IPS DF 4.7 (cell line): ENCODE measurements around the gene GLRA1.
"Not testable (repeated sequence)": the region's sequence is repeated elsewhere in the genome, so short reads cannot be mapped to it uniquely, and the experiment has no call there.

Experiments
- DNase-seq: peaks from one replicate; pipeline ENCODE4 v3.0.0-alpha.2; 2013; ENCODE audit warnings: low spot score; ENCODE audit errors: extremely low read depth

The GLRA1 gene

DNA sequence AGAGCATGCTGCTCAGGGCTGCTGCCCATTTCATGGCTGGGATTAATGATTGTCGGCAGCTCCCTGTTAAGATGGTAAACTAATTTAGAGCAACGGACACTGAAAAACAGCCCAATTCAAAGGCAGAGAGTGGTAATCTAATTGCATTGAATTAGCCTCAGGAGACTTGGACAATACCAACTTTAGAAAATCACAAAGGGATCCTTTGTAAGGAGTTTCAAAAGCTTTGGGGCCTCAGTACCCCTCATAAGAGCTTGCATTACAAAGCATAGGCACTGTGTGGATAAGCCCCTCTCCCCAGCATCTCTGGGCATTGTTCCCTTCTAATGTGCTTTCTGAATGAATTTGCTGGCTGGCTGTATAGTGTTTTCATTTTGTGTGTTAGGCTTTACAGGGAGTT, 6.7 kb downstream of the GLRA1 start:
- DNase-seq: no peak

DNA sequence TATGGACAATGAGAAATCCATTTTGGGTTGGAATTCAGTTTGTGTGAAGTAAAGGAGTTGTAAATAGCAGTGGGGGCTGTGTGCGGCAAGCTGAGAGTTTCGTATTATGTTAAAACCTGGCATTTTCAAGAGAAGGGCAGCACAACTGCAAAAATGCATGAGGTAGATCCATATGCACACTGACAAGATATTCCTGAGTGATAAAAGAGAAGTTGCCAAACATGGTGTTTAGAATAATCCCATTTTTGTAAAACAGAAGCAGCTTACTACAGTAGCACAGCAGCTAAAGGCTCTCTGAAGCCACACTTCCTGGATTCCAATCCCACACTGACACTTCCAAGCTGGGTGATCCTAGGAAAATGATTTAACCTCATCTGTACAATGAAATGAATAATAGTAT, 11.2 kb downstream of the GLRA1 start:
- DNase-seq: no peak

DNA sequence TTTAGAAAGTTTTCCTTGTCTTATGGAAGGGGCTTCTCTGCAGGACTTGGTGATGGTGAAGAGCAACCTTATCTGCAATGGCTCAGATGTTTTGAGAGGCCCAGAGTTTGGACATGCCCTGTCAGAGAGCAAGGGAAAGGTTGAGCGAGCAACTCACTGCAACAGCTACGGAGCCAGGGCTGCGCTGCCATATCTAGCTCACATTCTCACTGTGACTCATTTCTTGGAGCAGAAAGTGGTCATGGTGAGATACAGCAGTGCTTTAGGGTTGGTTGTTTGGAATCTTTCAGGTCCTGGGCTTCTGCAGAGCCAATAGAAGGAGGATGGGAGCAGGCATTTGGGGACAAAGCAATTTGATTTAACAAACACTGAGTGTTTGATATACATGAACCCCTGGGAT, 12.3 kb downstream of the GLRA1 start:
- no peak for DNase-seq

DNA sequence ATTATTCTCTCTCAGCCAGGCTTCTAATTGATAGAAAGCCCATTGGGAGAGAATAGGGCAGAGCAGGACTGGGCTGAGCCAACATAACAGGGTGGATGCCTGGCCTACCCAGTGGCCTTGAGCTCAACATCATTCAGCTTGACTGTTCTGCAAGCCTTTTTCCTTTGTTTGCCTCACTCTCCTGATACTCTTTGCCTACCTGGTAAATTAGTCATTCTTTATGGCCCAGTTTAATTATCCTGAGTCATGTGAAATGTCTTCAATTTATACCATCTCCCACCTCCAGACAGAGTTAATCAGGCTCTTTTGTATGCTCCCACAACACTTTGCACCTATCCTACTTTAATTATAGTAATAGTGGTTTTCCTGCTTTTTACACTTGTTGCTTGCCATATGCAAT, 13.6 kb downstream of the GLRA1 start:
- no peak for DNase-seq

DNA sequence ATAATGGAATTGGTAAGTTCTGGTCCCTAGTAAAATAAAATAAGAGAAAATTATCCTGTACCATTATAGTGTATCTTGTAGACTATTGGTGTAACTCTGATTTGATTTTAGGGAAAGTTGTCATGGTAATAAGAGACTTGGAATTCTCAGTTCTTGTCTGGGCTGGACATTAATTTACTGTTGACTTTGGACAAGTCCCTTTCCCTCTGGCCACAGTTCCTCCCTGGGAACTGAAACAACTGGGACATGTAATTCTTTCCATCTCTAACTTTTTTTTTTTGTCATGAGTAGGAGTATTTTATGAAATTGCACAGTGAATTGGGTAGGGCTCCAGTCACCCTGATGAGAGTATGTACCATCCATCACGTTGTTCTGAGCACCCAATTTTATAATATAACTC, 15.0 kb downstream of the GLRA1 start:
- no peak for DNase-seq

DNA sequence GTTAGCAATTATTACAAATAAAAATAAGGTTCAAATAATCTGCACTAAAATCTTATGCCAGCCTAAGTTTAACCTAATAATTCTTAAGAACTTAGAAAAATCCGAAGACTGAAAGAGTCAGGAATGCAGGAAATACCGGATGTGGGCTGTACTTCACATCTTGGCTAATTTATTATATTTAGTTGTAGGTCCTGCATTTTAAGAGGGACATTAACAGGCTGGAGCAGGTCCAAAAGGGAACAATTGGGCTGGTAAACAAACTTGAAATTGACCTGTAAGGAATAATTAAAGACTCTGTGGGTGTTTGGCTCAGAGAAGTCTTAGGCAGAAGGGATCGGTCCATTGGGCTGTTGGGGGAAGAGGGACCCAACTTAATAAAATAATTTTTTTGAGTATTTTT, 18.4 kb downstream of the GLRA1 start:
- no peak for DNase-seq

DNA sequence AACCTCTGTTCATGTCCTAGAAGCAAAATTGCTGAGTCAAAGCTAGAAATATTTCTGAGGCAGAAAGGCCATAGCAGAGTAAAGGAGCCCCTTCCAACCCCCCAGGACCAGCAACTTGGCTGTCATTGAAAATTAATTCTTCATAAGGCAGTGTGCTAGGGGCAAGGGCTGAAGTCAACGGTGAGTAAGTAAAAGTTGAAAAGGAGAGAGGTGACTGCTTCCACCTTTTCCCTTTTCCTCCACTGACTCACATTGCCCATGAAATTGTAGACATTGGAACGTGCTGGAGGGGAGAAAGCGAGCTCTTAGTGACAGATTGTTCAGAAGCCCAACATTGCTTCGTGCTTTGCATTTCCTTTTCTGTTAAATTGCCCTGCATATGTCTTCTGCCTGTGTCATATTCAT, 19.1 kb downstream of the GLRA1 start:
- DNase-seq: no peak

DNA sequence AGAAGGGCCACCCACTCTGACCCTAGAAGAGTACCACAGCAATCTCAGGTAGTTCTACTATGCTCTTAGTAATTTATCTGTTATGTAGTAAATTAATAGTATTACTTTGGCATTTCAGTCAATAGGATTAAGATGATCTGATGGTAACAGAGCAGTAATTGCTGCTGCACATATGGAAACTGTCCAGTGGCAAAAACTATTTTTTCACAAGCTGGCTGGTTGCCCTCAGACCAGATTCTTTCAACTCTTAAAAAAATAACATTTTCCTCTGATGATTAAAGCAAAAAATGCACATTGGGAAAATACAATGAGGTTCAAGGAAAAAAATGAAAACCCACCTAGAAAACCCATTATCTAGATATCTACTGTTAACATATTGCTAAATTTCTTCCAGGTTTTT, 19.7 kb downstream of the GLRA1 start:
- no peak for DNase-seq

DNA sequence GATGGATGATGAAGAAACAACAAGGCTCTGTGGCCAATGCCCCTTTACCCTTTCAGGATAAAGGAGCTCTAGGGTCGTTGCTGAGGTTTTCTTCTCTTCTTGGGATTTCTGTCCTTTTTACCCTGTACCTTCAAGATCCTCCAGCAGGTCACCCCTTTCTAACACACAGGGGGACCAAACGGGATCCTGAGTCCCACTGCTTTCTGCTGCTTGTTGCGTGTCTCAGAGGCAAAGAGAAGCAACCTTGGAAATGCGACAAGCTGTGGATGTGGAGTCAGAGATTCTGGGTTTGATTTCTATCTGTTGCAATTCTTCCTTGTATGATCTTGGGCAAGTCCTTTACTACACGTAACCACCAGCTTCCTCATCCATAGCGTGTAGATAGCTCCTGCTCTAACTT, 20.5 kb downstream of the GLRA1 start:
- no peak for DNase-seq

DNA sequence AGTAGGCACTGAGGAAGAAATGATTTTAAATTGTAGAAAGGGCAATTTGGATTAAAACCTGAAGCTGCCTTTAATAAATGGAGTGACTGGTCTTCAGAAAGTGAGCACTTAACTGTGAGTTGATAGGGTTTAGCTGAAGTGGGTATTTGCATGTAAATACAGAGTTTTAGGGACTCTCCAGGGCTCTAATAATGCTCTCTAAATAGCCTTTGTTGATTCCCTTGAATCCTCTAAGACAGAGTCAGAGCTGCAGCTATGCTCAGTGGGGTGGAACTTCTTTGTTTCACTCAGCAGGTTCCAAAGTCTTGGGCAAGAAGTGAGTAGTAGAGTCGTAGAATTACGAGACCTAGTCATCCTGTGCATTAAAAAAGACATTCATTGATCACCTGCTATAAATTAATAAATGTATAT, 21.4 kb downstream of the GLRA1 start:
- peak; percentile 53 for DNase-seq

DNA sequence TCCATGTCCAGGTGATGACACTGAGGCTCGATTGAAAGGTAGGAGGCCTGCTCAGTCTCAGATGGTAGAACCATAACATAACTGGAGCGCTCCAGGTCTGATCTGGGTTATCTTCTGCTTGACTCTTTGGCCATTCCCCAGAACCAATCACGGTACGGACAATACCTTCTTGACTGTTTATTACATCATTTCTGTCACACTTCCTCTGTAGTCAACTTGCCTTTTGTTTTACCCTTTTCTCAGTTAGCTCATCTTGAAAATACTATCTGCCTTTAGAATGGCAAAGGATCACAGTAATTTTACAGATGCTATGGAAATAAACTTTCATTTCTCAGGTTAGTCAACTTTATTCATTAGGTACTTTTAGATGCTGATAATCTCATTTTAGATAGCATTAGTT, 22.4 kb downstream of the GLRA1 start:
- DNase-seq: no peak

DNA sequence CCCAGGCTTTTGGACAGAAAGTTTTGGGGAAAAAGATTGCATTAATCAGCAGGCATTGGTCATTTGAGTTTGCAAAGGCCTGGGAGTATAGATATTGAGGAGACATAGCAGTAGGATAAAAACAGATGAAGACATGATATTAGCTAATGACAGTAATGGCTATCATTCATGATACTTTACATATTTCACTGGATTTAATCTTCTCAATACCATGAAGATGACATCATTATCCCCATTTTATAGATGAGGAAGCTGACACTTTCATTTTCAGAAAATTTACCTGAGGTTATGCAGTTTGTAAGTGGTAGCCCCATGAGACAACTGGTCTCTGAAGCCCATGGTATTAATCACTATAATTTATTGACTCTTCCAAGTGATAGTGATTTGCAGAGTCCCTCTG, 23.0 kb downstream of the GLRA1 start:
- DNase-seq: no peak

DNA sequence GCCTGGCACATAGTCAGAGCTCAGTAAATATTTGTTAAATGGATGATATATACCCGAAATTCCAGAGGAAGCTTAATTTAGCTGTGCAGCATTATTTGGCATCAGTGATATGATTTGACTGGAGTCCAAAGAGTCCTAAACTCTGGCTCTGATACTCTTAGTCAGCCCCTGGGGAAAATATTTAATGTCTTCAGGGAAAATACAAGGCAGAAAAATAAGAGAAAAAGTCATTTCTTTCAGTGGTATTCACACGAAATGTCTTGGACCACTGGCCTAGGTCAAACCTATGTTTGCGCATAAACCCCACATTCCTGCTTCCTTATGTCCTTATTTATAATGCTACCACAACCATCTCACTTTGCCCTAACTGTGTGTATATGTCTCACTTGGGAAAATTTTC, 23.8 kb downstream of the GLRA1 start:
- no peak for DNase-seq

DNA sequence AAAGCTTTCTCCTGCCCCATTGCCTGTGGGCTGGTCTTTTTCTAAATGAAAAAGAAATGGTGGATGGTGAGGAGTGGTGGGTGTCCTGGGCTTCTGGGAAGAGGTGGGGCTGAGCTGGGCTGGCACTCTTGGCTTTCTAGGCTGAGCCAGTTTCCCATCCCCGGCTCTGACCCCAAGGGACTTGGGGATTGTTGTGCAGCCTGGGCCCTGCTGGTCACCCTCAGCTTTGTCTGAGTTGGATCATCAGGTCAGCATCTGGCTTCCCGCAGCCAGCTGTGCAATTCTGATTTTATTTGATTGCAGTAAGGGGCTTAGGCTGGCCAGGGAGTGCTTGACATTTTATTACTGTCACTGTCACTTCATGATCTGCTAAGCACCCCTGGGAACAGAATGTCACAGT, 25.3 kb downstream of the GLRA1 start:
- no peak for DNase-seq

DNA sequence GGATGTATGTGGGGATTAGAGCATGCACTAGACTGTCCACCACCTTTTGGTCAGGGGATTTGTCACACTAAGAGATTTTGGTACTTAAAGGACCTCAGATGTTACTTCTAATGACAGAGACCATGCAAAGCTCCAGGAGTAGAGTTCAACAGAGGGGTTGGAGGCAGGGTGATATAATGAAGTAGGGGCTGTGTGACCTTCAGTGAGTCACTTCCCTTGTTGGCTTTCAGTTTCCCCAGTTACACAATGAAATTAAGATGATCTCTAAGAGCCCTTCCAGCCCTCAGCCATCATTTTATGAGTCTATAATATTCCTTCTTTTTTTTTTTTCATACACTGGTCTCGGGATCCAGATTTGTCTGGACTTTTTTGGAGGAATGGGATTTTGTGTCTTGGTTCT, 26.8 kb downstream of the GLRA1 start:
- no peak for DNase-seq

DNA sequence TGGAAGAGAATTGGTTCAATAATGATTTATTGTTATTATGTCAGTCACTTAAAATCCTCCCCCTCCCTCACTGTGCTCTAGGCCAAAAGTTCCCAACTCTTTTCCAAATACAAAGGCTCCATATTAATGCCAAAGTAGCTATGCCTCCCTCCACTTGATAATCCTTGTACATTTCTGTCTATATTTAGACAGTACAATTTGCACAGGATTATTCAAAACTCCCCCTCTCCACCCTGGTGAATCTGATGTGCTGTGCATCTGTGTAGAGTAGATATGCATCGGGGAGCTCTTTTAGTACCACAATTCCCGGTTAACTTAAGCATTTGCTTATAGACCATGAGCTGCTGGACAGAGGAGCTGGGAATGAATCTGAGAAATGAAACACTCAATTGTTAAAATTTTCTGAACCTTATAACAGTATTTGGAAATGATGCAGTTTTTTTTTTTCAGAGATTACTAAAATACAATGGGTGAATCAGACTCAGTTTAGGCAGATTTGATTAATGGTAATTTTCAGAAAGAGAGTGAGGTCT, 27.6 kb downstream of the GLRA1 start:
- no peak for DNase-seq

DNA sequence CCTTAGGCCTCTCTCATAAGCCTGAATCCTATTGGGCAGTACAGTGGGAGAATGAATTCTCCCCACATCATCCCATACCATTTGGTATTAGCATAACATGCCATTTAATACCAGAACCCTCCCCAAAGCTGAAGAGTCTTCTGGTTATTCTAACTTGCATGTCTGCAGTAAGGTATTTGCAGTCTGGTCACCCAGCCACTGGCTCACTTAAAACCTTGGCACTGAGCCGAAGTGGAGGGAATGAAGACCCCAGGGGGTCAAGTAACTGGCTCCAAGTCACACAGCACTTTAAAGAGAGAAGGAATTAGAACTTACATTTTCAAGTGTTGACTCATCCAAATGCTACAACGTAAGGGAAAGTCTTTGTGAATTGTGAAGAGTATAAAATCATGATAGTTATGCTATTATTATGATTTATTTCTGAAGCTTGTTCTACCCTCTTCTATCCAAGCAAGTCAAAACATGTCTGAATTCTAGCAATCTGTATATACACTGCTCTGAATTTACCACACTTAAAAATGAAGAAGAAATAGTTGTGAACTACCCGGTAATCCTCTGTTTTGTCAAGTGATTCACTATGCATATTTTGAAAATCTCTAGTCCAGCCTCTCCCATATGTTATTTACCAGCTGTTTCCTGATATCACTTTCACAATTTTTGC, 28.5 kb downstream of the GLRA1 start:
- no peak for DNase-seq

DNA sequence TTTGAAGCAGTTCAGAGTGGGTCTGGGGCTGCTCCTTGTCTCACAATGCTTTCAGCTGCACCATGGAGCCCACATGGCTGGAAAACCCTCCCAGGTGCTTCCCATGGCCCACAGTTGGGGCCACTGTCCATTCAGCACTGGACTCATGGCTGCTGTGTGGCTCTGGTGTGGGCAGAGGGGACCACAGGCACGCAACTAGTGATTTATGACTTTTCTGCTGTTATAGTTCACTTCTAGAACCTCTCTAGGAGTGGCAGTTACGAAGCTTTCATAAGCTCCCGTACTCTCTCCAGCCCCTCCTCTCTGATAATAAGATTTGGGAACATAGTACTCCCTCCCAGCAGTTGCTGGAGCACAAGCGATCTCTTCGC, 29.0 kb downstream of the GLRA1 start:
- DNase-seq: no peak

DNA sequence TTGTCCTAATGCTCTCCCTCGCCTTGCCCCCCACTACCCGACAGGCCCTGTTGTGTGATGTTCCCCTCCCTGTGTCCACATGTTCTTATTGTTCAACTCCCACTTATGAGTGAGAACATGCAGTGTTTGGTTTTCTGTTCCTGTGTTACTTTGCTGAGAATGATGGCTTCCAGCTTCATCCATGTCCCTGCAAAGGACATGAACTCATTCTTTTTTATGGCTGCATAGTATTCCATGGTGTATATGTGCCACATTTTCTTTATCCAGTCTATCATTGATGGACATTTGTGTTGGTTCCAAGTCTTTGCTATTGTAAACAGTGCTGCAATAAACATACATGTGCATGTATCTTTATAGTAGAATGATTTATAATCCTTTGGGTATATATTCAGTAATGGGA, 31.2 kb downstream of the GLRA1 start:
- not testable (repeated sequence) for DNase-seq

DNA sequence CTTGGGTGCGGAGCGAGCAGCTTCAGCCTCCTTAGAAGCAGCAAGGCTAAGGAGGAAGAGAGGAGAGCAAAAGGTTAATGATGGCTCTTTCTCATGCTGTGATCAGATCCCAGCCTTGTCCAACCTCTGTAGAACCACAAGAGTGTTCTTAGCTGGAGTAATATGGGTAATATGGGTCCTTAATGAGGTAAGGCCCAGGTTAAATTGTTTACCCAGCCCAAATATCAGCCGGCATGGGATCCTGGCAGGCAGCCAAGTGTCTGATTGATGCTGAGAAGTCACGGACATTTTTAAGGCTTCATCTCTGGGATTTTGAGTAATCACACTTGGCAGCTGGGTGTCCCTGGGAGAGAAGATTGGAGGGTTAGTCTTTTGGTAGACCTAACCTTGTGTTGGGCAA, 32.3 kb downstream of the GLRA1 start:
- DNase-seq: no peak

DNA sequence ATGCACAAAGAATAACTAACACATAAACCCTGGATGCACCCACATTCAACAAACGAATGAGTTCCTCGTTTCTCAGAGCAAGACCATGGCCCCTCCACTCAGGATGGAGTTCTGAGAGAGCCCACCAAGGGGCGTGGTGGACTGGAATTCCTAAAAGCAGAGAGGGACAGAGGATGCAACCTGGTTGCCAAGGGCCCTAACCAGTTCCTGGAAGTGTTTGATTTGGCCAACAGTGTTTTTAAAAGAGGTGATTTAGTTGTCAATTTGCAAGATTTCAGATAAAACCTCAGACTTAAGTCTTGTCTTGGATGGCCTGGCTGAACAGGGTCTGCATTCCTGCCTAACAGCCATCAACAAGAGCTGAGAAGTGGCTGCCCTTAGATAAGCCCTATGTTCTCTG, 34.4 kb downstream of the GLRA1 start:
- no peak for DNase-seq

DNA sequence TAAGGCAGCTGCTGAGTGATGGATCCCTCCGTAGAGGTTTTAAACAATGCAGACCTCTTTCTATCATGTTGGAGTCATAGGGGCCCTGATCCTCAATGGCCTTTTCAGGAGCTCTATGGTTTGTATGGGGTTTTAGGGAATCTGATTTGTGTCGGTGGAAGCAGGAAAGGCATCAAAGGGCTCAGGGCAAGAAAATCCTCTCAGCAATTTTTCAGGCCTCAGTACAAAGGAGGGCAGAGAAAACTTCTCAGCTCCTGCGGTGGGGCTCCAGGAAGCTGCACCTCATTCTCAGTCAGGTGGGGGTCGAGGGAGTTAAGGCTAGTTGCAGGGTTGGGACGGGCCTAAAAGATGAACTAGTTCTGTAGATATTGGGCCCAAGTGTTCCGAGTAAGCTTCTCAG, 35.0 kb downstream of the GLRA1 start:
- no peak for DNase-seq

DNA sequence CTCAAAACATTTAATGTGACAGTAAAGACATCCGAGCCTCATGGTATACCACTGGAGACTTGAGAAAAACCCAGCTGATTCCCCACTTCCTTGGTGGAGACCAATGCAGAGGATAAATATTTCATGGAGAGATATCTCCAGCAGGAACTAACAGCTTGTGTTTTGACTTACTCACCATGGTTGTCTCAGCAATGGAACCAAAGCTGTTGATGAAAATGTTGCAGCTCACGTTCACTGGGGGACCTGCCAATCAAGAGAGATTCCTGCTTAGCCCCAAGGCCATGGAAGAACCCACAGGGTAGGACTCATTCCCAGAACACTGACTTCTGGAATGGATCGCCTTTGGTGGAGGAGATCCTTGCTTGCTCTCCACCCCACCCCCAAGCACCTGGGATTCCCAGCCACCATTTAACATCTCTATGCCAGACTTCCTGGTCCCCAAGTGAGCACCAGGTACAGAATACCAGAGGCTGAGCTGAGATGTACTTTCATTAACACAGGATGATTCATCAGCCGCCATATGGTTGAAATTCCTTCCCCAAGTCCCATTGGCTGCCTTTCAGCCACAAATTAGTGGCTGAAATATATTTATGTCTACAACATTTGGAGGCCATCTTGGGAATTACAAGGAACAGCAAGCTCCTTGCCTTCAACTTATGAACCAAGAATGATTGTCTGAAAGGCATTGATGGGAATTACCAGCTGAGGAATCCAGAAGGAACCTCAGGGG, 37.9 kb downstream of the GLRA1 start:
- DNase-seq: no peak
